C4-2B (cell line): Measurements from ENCODE around the gene ESRRB.

ENCODE experiments used
- CTCF ChIP-seq: fragments of 450-650 bp; conservative IDR thresholded peaks from 2 replicates; pipeline ENCODE4 v1.5.1; 2017; ENCODE audit warnings: mild to moderate bottlenecking
- ZFX ChIP-seq: fragments of 450-650 bp; IDR thresholded peaks from 2 replicates; pipeline ENCODE4 v1.6.1; 2017

- no peak for TF ChIP-seq CTCF
- TF ChIP-seq ZFX = no peak
Measured at GRCh38 chr14:76467711-76468155, 91.8 kb downstream of the ESRRB start.
